Measurements from ENCODE around the gene RIPOR2. TPM values are rescaled to one million over a fixed set of nuclear protein-coding genes. Genes with fewer than 3 reads are reported as not detected.

RIPOR2 gene
- total and polyA plus RNA-seq, 2 donors (not counting 3 experiments of a cell fraction or from before 2014, with no cell fraction given), result 0.10 TPM; not detected in 1

DNA sequence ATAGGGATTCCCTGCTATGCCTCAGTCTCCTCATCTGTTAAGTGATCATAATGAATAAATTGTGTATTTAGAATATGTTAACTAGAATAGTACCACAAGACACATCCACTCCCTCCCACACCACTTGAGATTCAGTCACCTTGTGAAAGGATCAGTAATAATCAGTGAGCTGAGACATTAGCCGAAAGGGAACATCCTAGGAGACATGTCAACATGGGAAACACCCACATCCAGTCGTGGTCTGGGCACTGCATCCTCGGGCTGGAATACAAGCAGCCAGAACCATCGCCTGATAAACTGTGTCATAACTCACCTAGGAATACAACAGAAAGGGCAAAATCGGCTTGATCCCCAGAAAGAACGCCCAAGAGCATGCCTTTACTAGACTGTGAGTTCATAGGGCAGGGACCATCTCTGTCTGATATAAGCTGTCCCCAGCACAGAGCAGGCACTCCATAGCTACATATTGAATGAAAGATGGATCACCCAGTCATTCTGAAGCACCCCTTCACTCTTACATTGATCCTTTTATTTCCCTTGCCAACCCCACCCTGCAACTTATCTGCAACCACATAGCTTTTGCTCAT is 23.9 kb downstream of the RIPOR2 start:
- no TSS peak for BruUV-seq (replicated peaks)
- no peak overlapping the region for H3K4me2 ChIP-seq (ENCODE audit: insufficient read depth, low read length)
- no peak for FAIRE-seq
- intact Hi-C loops (cut with micrococcal nuclease), result no loop called here
- H3K79me2 ChIP-seq (ENCODE audit: control insufficient read depth, insufficient read depth, low read length), result no peaks in the 10 kb centered on the region
- ChIA-PET CTCF (interaction anchor here (0.9 kb wide), 1 partner anchor 79 kb away, joined by 5 read pairs; no protein-coding TSS in a partner anchor), POLR2A (no interaction called here)
- H3K27me3 ChIP-seq (ENCODE audit: control insufficient read depth in 2 of 2, insufficient read depth in 2 of 2, low read length in 2 of 2), result peaks cover 47 to 50% of the 10 kb centered on the region in 2 experiments
- TF ChIP-seq EZH2 (IDR thresholded peaks at IDR 0.05; ENCODE audit: borderline replicate concordance, low read depth, low read length, severe bottlenecking) (no peak), POLR2A (IDR thresholded peaks at IDR 0.05; ENCODE audit: low read depth, low read length) (no peak), FOS (IDR thresholded peaks at IDR 0.05; ENCODE audit: borderline replicate concordance, insufficient read depth, low read length) (no peak), POLR2AphosphoS5 (IDR thresholded peaks at IDR 0.05; ENCODE audit: insufficient read depth, low read depth, low read length) (no peak), JUN (IDR thresholded peaks at IDR 0.05; ENCODE audit: borderline replicate concordance, insufficient read depth, insufficient read length, low read depth) (no peak), GATA2 (IDR thresholded peaks at IDR 0.05; ENCODE audit: insufficient read depth, insufficient read length, low read depth, low read length) (no peak), MYC (IDR thresholded peaks at IDR 0.05; ENCODE audit: low read depth, low read length) (no peak)
- TF ChIP-seq, protein P1, sequence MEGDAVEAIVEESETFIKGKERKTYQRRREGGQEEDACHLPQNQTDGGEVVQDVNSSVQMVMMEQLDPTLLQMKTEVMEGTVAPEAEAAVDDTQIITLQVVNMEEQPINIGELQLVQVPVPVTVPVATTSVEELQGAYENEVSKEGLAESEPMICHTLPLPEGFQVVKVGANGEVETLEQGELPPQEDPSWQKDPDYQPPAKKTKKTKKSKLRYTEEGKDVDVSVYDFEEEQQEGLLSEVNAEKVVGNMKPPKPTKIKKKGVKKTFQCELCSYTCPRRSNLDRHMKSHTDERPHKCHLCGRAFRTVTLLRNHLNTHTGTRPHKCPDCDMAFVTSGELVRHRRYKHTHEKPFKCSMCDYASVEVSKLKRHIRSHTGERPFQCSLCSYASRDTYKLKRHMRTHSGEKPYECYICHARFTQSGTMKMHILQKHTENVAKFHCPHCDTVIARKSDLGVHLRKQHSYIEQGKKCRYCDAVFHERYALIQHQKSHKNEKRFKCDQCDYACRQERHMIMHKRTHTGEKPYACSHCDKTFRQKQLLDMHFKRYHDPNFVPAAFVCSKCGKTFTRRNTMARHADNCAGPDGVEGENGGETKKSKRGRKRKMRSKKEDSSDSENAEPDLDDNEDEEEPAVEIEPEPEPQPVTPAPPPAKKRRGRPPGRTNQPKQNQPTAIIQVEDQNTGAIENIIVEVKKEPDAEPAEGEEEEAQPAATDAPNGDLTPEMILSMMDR (IDR thresholded peaks at IDR 0.05; ENCODE audit: extremely low read depth in 1 of 2, insufficient read depth in 1 of 2, low read depth in 1 of 2, low read length in 2 of 2), result no peak
- TF ChIP-seq, protein P2, sequence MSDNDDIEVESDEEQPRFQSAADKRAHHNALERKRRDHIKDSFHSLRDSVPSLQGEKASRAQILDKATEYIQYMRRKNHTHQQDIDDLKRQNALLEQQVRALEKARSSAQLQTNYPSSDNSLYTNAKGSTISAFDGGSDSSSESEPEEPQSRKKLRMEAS (IDR thresholded peaks at IDR 0.05; ENCODE audit: insufficient read depth, insufficient read length), result no peak
- H3K9me3 ChIP-seq (replicated peaks; ENCODE audit: control insufficient read depth, insufficient read depth, low read length), result no peaks in the 10 kb centered on the region
- no peak overlapping the region for H3K27ac ChIP-seq (ENCODE audit: insufficient read depth, low read depth, low read length)
- no peaks in the 10 kb centered on the region for H3K9me1 ChIP-seq (replicated peaks; ENCODE audit: control insufficient read depth, extremely low read depth, insufficient read depth, low read length)
- H3K4me1 ChIP-seq (ENCODE audit: control insufficient read depth, extremely low read depth, insufficient read depth, low read length), result peaks cover 3% of the 10 kb centered on the region
- no peak overlapping the region for H2AFZ ChIP-seq (ENCODE audit: low read depth, low read length)
- H3K9ac ChIP-seq (replicated peaks; ENCODE audit: extremely low read depth, insufficient read depth, low read length), result no peak overlapping the region
- no peaks in the 10 kb centered on the region for H3K36me3 ChIP-seq (ENCODE audit: control insufficient read depth in 2 of 2, extremely low read depth in 1 of 2, insufficient read depth in 2 of 2, low read length in 2 of 2)
- no peaks in the 10 kb centered on the region for H4K20me1 ChIP-seq (replicated peaks; ENCODE audit: control insufficient read depth, extremely low read depth, insufficient read depth, low read length)
- DNase-seq (ENCODE audit: low read depth, low spot score), result no peak
- dilution Hi-C loops (cut with MboI; ENCODE audit: extremely low pct_ligation_motif_present, low sequenced_read_pairs), result no loop called here
- H3K4me3 ChIP-seq (replicated peaks in 1 of 3; ENCODE audit: insufficient read depth in 1 of 3, low read depth in 1 of 3, low read length in 3 of 3), result no peak overlapping the region

Data from endothelial cell of umbilical vein (primary cell).